ENCODE measurements around the gene CLMN.

The CLMN gene

GRCh38 chr14:95232894-95233584 lies 86.7 kb downstream of the CLMN start:
- no peak for DNase-seq (ENCODE audit: low read depth)
- no peak overlapping the region for H3K4me3 ChIP-seq (ENCODE audit: low read depth, low read length)
- TF ChIP-seq CTCF (conservative IDR thresholded peaks at IDR 0.05; ENCODE audit: low read depth, low read length), result no peak

GRCh38 chr14:95231966-95232633 lies 87.6 kb downstream of the CLMN start:
- DNase-seq (ENCODE audit: low read depth), result no peak
- H3K4me3 ChIP-seq (ENCODE audit: low read depth, low read length), result no peak overlapping the region
- no peak for TF ChIP-seq CTCF (conservative IDR thresholded peaks at IDR 0.05; ENCODE audit: low read depth, low read length)

- TF ChIP-seq CTCF (conservative IDR thresholded peaks at IDR 0.05; ENCODE audit: low read depth, low read length), result peak; percentile 16
- no peak for DNase-seq (ENCODE audit: low read depth)
- no peak overlapping the region for H3K4me3 ChIP-seq (ENCODE audit: low read depth, low read length)
These were observed 90.0 kb downstream of the CLMN start for GRCh38 chr14:95229749-95230148.

GRCh38 chr14:95228240-95228639 lies 91.5 kb downstream of the CLMN start:
- TF ChIP-seq CTCF (conservative IDR thresholded peaks at IDR 0.05; ENCODE audit: low read depth, low read length), result no peak
- H3K4me3 ChIP-seq (ENCODE audit: low read depth, low read length), result no peak overlapping the region
- no peak for DNase-seq (ENCODE audit: low read depth)

- no peak for TF ChIP-seq CTCF (conservative IDR thresholded peaks at IDR 0.05; ENCODE audit: low read depth, low read length)
- H3K4me3 ChIP-seq (ENCODE audit: low read depth, low read length), result peak overlapping the region; percentile 25
- peak; percentile 74 for DNase-seq (ENCODE audit: low read depth)
These were observed 92.3 kb downstream of the CLMN start for GRCh38 chr14:95227279-95227860.

- TF ChIP-seq CTCF (conservative IDR thresholded peaks at IDR 0.05; ENCODE audit: low read depth, low read length), result no peak
- no peak overlapping the region for H3K4me3 ChIP-seq (ENCODE audit: low read depth, low read length)
- no peak for DNase-seq (ENCODE audit: low read depth)
These were observed 92.9 kb downstream of the CLMN start for GRCh38 chr14:95226801-95227200.

Data from choroid plexus epithelial cell (primary cell).